Gastroesophageal sphincter (tissue), 3 donors: ENCODE measurements around the gene OR1E2.

Experiments
- CTCF ChIP-seq, 4 experiments: fragments of 200-600 bp in 2 of 4; fragments of 450-650 bp in 2 of 4; sonication (generic) in 1 of 4; IDR thresholded peaks; one replicate each; pipeline ENCODE4 v1.5.1; 2017 to 2019; ENCODE audit warnings: antibody characterized with exemption in 4 of 4, mild to moderate bottlenecking in 2 of 4, moderate library complexity in 2 of 4
- EP300 ChIP-seq: sonication (generic); formaldehyde crosslinking; IDR thresholded peaks from one replicate; pipeline ENCODE4 v1.6.1; 2017; ENCODE audit warnings: antibody characterized with exemption, mild to moderate bottlenecking
- POLR2A ChIP-seq, 2 donors: fragments of 450-650 bp; IDR thresholded peaks; one replicate each; pipeline ENCODE4 v1.6.1; 2017; ENCODE audit warnings: antibody characterized with exemption in 2 of 2, mild to moderate bottlenecking in 2 of 2, moderate library complexity in 1 of 2

- TF ChIP-seq CTCF (IDR thresholded peaks at IDR 0.05): no peak
- no peak for TF ChIP-seq POLR2A (IDR thresholded peaks at IDR 0.05)
- no peak for TF ChIP-seq EP300
Measured at GRCh38 chr17:3438368-3438767, 4.7 kb upstream of the OR1E2 start.
